GM21825 (cell line): ENCODE measurements around the gene PCDHA3.
"Not testable (repeated sequence)": the region's sequence is repeated elsewhere in the genome, so short reads cannot be mapped to it uniquely, and the experiment has no call there.

Source experiments
- ATAC-seq: cut with Tn5 transposase; IDR thresholded peaks from one replicate; pipeline ENCODE4 v1.9.1; 2021; ENCODE audit warnings: mild to moderate bottlenecking, moderate library complexity; ENCODE audit not compliant: unreplicated experiment

The PCDHA3 gene

DNA sequence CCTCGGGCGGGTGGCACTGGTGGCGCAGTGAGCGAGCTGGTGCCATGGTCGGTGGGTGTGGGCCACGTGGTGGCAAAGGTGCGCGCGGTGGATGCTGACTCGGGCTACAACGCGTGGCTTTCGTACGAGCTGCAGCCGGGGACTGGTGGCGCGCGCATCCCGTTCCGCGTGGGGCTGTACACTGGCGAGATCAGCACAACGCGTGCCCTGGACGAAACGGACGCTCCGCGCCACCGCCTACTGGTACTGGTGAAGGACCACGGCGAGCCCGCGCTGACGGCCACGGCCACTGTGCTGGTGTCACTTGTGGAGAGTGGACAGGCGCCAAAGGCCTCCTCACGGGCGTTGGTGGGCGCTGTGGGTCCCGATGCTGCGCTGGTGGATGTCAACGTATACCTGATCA is 8.0 kb downstream of the PCDHA3 start:
- no peak for ATAC-seq

GRCh38 chr5:140821375-140822280 is 20.8 kb downstream of the PCDHA3 start, which contains the start of gene PCDHA5:
Gene PCDHA5 (plus strand): TSS chr5:140821613.
- no peak for ATAC-seq

DNA sequence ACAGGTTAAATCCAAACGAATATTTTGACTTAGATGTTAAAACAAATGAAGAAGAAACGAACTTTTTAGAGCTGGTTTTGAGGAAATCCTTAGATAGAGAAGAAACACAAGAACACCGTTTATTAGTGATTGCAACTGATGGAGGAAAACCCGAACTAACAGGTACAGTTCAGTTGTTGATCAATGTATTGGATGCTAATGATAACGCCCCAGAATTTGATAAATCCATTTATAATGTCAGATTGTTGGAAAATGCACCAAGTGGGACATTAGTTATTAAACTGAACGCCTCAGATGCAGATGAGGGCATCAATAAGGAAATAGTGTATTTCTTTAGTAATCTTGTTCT is 21.4 kb downstream of the PCDHA3 start:
- no peak for ATAC-seq

DNA sequence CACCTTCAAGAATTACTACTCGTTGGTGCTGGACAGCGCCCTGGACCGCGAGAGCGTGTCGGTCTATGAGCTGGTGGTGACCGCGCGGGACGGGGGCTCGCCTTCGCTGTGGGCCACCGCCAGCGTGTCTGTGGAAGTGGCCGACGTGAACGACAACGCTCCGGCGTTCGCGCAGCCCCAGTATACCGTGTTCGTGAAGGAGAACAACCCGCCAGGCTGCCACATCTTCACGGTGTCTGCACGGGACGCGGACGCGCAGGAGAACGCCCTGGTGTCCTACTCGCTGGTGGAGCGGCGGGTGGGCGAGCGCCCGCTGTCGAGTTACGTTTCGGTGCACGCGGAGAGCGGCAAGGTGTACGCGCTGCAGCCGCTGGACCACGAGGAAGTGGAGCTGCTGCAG is 22.1 kb downstream of the PCDHA3 start:
- ATAC-seq, result not testable (repeated sequence)

- no peak for ATAC-seq
These were observed 22.6 kb downstream of the PCDHA3 start for GRCh38 chr5:140823475-140823874.

DNA sequence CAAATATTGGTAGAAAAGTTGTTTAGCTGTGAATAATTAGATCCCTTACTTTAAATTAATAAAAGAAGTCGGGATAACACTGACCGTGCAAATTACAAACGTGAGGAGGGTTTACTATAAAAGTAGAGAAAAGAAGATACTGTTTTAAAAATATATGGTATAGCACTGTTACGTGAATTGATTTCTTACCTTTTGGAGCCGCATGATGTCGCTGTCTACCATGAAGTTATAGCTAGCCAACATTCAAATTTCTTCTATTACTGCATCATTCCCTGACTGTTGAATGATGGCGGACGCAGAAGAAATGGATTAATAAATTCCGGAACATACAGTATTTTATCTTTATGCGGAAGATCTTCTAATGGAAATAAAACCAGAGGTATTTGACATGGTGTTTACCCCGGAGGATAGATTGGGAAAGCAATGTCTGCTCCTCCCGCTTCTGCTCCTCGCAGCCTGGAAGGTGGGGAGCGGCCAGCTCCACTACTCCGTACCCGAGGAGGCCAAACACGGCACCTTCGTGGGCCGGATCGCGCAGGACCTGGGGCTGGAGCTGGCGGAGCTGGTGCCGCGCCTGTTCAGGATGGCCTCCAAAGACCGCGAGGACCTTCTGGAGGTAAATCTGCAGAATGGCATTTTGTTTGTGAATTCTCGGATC is 27.0 kb downstream of the PCDHA3 start, which contains the start of gene PCDHA6:
TSS of gene PCDHA6 (plus strand) at position 257 of the 658 bp plus-strand sequence. CDS start at position 389, 132 bp downstream.
- no peak for ATAC-seq

GRCh38 chr5:140828362-140828737 is 27.5 kb downstream of the PCDHA3 start:
- no peak for ATAC-seq

GRCh38 chr5:140829511-140830501 is 28.9 kb downstream of the PCDHA3 start:
- ATAC-seq, result not testable (repeated sequence)

DNA sequence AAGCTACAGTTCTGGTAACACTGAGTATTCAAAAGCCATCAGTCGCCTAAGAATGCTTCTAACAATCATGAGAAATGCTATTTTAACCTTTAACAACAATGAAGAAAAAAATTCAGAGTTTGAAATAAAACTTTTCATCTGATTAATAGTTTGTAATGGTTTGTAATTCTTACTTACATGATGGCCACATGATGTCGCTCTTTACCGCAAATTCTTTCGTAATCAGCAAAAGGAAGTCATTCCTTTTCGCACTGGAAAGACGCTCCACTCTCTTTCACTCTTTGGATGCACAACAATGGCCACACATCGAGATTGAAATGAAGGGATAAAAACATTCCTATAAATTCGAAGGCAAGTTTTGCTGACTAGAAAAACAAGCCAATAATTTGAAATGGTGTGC is 33.1 kb downstream of the PCDHA3 start, which contains the start of gene PCDHA7:
TSS of gene PCDHA7 (plus strand) at position 277 of the 400 bp plus-strand sequence. CDS start at position 392, 115 bp downstream.
- no peak for ATAC-seq

- ATAC-seq, result not testable (repeated sequence)
These were observed 33.7 kb downstream of the PCDHA3 start for GRCh38 chr5:140834439-140835008.

DNA sequence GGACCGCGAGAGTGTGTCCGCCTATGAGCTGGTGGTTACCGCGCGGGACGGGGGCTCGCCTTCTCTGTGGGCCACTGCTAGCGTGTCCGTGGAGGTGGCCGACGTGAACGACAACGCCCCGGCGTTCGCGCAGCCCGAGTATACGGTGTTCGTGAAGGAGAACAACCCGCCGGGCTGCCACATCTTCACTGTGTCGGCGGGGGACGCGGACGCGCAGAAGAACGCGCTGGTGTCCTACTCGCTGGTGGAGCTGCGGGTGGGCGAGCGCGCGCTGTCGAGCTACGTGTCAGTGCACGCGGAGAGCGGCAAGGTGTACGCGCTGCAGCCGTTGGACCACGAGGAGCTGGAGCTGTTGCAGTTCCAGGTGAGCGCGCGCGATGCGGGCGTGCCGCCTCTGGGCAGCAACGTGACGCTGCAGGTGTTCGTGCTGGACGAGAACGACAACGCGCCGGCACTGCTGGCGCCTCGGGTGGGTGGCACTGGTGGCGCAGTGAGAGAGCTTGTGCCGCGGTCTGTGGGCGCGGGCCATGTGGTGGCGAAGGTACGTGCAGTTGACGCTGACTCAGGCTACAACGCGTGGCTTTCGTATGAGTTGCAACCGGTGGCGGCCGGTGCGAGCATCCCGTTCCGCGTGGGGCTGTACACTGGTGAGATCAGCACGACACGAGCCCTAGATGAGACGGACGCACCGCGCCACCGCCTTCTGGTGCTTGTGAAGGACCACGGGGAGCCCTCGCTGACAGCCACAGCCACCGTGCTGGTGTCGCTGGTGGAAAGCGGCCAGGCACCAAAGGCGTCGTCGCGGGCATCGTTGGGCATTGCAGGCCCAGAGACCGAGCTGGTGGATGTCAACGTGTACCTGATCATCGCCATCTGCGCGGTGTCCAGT is 35.0 kb downstream of the PCDHA3 start:
- ATAC-seq, result no peak

- ATAC-seq, result no peak
These were observed 40.4 kb downstream of the PCDHA3 start, which contains the start of gene PCDHA8 for GRCh38 chr5:140840978-140841962. Gene PCDHA8 (plus strand): TSS chr5:140841187. CDS start chr5:140841322, 135 bp downstream.

- ATAC-seq, result no peak
These were observed 42.2 kb downstream of the PCDHA3 start for GRCh38 chr5:140842798-140843733.

- ATAC-seq, result not testable (repeated sequence)
These were observed 47.6 kb downstream of the PCDHA3 start, which contains the start of gene PCDHA9 for GRCh38 chr5:140848139-140849102. Gene PCDHA9 (plus strand): TSS chr5:140848382. CDS start chr5:140848496, 114 bp downstream.

- not testable (repeated sequence) for ATAC-seq
These were observed 49.2 kb downstream of the PCDHA3 start for GRCh38 chr5:140849831-140850634.
